Central memory CD8-positive, alpha-beta T cell (primary cell): Measurements from ENCODE around the gene PRRX1.

Source experiments
- ATAC-seq: fragments of 150-1000 bp; cut with Tn5 transposase; replicated peaks from 2 replicates; pipeline ENCODE4 v1.10.0; 2022; ENCODE audit warnings: mild to moderate bottlenecking, moderate FRiP score, moderate number of reproducible peaks; ENCODE audit not compliant: poor library complexity, severe bottlenecking; ENCODE audit errors: extremely low read depth
- DNase-seq, 2 donors: peaks; one replicate each; pipeline ENCODE4 v3.0.0; 2021; ENCODE audit warnings: low spot score in 2 of 2
- H3K27ac Mint-ChIP-seq: one replicate; pipeline ENCODE4 v1.8.0; 2022; ENCODE audit warnings: low read depth, mild to moderate bottlenecking, moderate library complexity, mixed read lengths
- H3K27me3 Mint-ChIP-seq: one replicate; pipeline ENCODE4 v1.8.0; 2022; ENCODE audit warnings: mixed read lengths
- H3K36me3 Mint-ChIP-seq: one replicate; pipeline ENCODE4 v1.8.0; 2022; ENCODE audit warnings: mild to moderate bottlenecking, moderate library complexity, mixed read lengths; ENCODE audit not compliant: insufficient read depth
- H3K4me1 Mint-ChIP-seq: one replicate; pipeline ENCODE4 v1.8.0; 2022; ENCODE audit warnings: mixed read lengths
- H3K4me3 Mint-ChIP-seq: one replicate; pipeline ENCODE4 v1.8.0; 2022; ENCODE audit warnings: mild to moderate bottlenecking, moderate library complexity, mixed read lengths
- H3K9me3 Mint-ChIP-seq: one replicate; pipeline ENCODE4 v1.8.0; 2022; ENCODE audit warnings: mixed read lengths

PRRX1 gene

GRCh38 chr1:170669107-170669445 lies 5.1 kb downstream of the PRRX1 start:
- no peaks in the 10 kb centered on the region for H3K36me3 Mint-ChIP-seq
- ATAC-seq (no peak), DNase-seq (no peak)
- H3K27me3 Mint-ChIP-seq = peaks cover 95% of the 10 kb centered on the region
- no peaks in the 10 kb centered on the region for H3K9me3 Mint-ChIP-seq
- peaks cover 18% of the 10 kb centered on the region for H3K4me1 Mint-ChIP-seq
- H3K4me3 Mint-ChIP-seq = no peak overlapping the region
- H3K27ac Mint-ChIP-seq = no peak overlapping the region

DNA sequence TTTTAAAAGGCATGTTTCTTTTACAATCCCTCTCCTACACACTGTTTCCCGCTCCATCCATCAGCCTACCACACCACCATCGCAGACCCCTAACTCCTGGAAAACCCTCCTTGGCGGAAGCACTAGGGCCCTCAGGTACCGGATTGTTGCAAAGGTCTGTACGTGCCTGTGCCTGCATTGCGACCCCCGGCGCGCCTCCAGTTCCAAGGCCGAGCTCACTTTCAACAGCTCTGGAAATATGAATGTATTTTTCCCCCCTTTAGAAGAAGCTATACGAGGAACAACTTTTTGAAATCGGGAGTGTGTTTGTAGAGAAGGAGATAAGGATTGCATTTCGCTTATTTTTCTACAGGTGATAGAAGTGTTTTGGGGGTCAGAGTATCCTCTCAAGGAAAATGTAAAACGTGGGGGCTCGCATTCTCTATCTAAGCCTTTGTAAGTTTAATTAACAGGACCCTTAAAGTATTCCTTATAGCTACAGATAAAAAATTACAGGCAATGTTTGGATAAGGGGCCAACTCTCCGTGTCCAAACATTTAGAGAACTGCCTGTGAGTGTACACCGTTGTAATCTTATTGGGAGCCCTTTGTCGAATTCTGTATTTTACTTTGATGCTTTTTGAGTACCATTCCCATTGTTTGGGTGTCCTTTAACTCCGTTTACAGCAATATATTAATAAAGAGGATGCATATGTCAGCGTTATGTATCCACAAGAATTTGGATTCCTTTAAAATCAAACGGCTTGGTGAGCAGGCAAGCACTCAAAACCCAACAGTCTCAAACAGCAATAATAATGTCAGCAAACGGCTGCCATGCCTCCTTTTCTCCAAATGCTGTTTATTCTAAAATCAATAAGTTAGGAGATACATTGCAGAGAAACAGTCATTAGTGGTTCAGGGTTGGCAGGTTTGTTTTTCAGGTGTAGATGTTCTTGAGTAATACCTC lies 5.9 kb downstream of the PRRX1 start:
- Mint-ChIP-seq H3K36me3 (no peaks in the 10 kb centered on the region), H3K27me3 (peaks cover 95% of the 10 kb centered on the region), H3K9me3 (no peaks in the 10 kb centered on the region), H3K27ac (no peak overlapping the region), H3K4me1 (peaks cover 14% of the 10 kb centered on the region), H3K4me3 (no peak overlapping the region)
- DNase-seq (no peak), ATAC-seq (no peak)

DNA sequence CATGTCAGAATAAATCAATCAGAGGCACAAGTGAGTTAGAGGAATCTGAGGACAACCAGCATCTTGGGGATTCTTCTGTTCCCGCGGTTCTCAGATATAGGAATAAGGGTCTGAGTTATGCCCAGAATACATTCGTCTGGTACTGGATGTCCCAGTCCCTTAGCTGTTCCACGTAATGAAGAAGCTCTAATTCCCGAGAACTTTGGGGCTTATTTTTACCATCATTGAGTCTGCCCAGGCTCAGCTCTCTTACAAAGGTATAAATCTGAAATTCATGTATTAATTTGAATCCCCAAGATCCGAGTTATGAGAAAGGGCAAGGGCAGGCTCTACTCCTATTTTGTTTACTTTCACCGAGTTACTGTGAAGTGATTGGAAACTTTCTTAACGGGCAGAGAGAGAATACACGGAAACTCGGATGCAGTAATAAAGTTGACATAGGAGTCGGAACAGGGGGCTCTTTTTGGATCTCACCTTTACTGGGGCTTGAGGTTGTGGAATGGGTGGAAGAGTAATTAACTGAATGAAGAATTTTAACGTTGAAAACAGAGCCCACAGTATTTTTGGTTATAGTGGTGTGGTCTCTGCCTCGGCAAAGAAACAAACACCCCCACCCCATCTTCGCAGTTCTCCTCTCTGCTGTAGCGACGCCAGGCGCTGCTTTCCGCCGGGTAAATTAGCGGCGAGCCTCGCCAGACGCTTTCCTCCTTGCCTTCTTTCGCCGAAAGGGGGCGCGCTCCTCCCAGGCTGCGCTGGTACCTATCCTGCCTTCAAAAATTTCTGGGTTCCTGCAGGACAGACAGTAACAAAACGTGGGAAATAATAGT lies 7.1 kb downstream of the PRRX1 start:
- no peak overlapping the region for H3K27ac Mint-ChIP-seq
- no peak for ATAC-seq
- peaks cover 14% of the 10 kb centered on the region for H3K4me1 Mint-ChIP-seq
- no peak for DNase-seq
- no peak overlapping the region for H3K4me3 Mint-ChIP-seq
- peaks cover 89% of the 10 kb centered on the region for H3K27me3 Mint-ChIP-seq
- no peaks in the 10 kb centered on the region for H3K36me3 Mint-ChIP-seq
- no peaks in the 10 kb centered on the region for H3K9me3 Mint-ChIP-seq

DNA sequence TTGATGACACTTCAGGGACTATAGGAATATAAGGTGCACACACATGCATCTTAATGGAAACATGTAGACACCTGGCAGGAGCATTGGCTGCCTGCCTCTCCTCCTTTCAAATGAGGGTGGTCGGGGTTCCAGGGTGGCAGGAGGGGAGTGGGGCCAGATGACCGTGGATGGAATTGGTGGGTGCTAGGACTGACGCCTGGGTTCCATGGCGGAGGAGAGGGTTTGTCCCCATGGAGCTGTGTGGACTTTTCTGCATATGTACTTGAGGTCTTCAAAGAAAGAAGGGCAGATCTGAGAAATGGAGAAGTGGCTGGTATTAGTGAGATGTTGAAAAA lies 7.7 kb downstream of the PRRX1 start:
- Mint-ChIP-seq H3K4me3 (no peak overlapping the region), H3K36me3 (no peaks in the 10 kb centered on the region), H3K27me3 (peaks cover 89% of the 10 kb centered on the region), H3K9me3 (no peaks in the 10 kb centered on the region), H3K27ac (no peak overlapping the region), H3K4me1 (peaks cover 10% of the 10 kb centered on the region)
- ATAC-seq (no peak), DNase-seq (no peak)

DNA sequence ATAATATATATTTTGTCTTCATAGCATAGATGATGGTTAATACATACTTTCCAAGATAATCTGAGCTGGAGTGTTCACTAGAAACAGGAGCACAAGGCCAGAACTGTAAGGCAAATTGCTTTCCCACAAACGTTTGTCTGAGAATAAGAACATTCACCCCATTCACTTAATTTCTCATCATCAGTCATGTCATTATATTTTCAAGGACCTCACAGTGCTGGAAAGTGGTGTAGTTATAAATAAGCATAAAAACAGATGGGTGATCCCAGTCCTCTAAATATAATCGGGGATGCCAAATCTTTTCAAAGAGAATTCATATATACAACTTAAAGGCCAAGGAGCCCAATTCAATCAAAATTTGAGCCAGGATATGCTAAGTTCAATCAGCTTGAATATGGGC lies 8.4 kb downstream of the PRRX1 start:
- H3K4me1 Mint-ChIP-seq = peaks cover 9% of the 10 kb centered on the region
- DNase-seq = no peak
- H3K27me3 Mint-ChIP-seq = peaks cover 84% of the 10 kb centered on the region
- H3K36me3 Mint-ChIP-seq = no peaks in the 10 kb centered on the region
- H3K27ac Mint-ChIP-seq = no peak overlapping the region
- no peaks in the 10 kb centered on the region for H3K9me3 Mint-ChIP-seq
- H3K4me3 Mint-ChIP-seq = no peak overlapping the region
- no peak for ATAC-seq

DNA sequence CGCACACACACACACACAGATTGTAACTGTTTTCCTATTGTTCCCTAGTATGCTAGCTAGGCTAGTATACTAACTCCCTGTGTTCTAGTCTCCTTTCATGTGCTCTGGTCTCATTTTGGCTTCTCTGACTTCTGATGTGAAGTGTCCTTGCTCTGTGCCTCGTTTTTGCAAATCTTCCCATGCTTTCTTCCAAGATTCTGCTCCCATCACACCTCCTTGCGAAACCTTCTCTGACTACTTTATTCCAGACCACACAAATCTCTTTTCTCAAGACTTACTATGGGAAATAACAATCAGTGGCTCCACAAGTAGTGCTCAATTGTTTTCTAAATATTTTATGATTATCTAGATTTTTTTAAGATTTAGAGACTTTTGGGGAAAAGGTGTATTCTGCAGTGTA lies 10.3 kb downstream of the PRRX1 start:
- Mint-ChIP-seq H3K4me3 (no peak overlapping the region), H3K27ac (no peak overlapping the region), H3K27me3 (peaks cover 84% of the 10 kb centered on the region), H3K4me1 (no peaks in the 10 kb centered on the region), H3K9me3 (no peaks in the 10 kb centered on the region), H3K36me3 (no peaks in the 10 kb centered on the region)
- ATAC-seq (no peak), DNase-seq (no peak)

GRCh38 chr1:170674986-170675385 lies 11.1 kb downstream of the PRRX1 start:
- DNase-seq (no peak), ATAC-seq (no peak)
- Mint-ChIP-seq H3K4me3 (no peak overlapping the region), H3K27ac (no peak overlapping the region), H3K9me3 (no peaks in the 10 kb centered on the region), H3K36me3 (no peaks in the 10 kb centered on the region), H3K27me3 (peaks cover 78% of the 10 kb centered on the region), H3K4me1 (no peaks in the 10 kb centered on the region)

GRCh38 chr1:170675865-170676264 lies 11.9 kb downstream of the PRRX1 start:
- no peaks in the 10 kb centered on the region for H3K9me3 Mint-ChIP-seq
- no peak for DNase-seq
- no peaks in the 10 kb centered on the region for H3K4me1 Mint-ChIP-seq
- H3K27ac Mint-ChIP-seq = no peak overlapping the region
- H3K27me3 Mint-ChIP-seq = peaks cover 78% of the 10 kb centered on the region
- no peak overlapping the region for H3K4me3 Mint-ChIP-seq
- no peak for ATAC-seq
- no peaks in the 10 kb centered on the region for H3K36me3 Mint-ChIP-seq

- no peaks in the 10 kb centered on the region for H3K4me1 Mint-ChIP-seq
- ATAC-seq = no peak
- no peaks in the 10 kb centered on the region for H3K9me3 Mint-ChIP-seq
- no peak for DNase-seq
- peaks cover 78% of the 10 kb centered on the region for H3K27me3 Mint-ChIP-seq
- H3K4me3 Mint-ChIP-seq = no peak overlapping the region
- no peaks in the 10 kb centered on the region for H3K36me3 Mint-ChIP-seq
- H3K27ac Mint-ChIP-seq = no peak overlapping the region
Observed at GRCh38 chr1:170676628-170677027, 12.7 kb downstream of the PRRX1 start.

- H3K36me3 Mint-ChIP-seq = no peaks in the 10 kb centered on the region
- H3K9me3 Mint-ChIP-seq = no peaks in the 10 kb centered on the region
- H3K27ac Mint-ChIP-seq = no peak overlapping the region
- H3K4me1 Mint-ChIP-seq = no peaks in the 10 kb centered on the region
- no peak overlapping the region for H3K4me3 Mint-ChIP-seq
- H3K27me3 Mint-ChIP-seq = peaks cover 82% of the 10 kb centered on the region
- ATAC-seq = no peak
- no peak for DNase-seq
Observed at GRCh38 chr1:170678027-170678600, 14.2 kb downstream of the PRRX1 start.

GRCh38 chr1:170680428-170680827 lies 16.5 kb downstream of the PRRX1 start:
- no peak for DNase-seq
- H3K4me3 Mint-ChIP-seq = no peak overlapping the region
- H3K9me3 Mint-ChIP-seq = no peaks in the 10 kb centered on the region
- H3K27me3 Mint-ChIP-seq = peaks cover 83% of the 10 kb centered on the region
- H3K36me3 Mint-ChIP-seq = no peaks in the 10 kb centered on the region
- H3K27ac Mint-ChIP-seq = no peak overlapping the region
- no peak for ATAC-seq
- no peaks in the 10 kb centered on the region for H3K4me1 Mint-ChIP-seq

GRCh38 chr1:170682169-170682568 lies 18.2 kb downstream of the PRRX1 start:
- no peak overlapping the region for H3K4me3 Mint-ChIP-seq
- H3K27ac Mint-ChIP-seq = no peak overlapping the region
- H3K27me3 Mint-ChIP-seq = peaks cover 89% of the 10 kb centered on the region

GRCh38 chr1:170682809-170683208 lies 18.9 kb downstream of the PRRX1 start:
- no peaks in the 10 kb centered on the region for H3K36me3 Mint-ChIP-seq
- peaks cover 91% of the 10 kb centered on the region for H3K27me3 Mint-ChIP-seq
- no peaks in the 10 kb centered on the region for H3K9me3 Mint-ChIP-seq
- no peak overlapping the region for H3K27ac Mint-ChIP-seq
- H3K4me1 Mint-ChIP-seq = no peaks in the 10 kb centered on the region
- H3K4me3 Mint-ChIP-seq = no peak overlapping the region
- no peak for ATAC-seq
- DNase-seq = no peak

More at GRCh38 chr1:170682169-170682568, 18.2 kb downstream of the PRRX1 start:
- DNase-seq = no peak
- Mint-ChIP-seq H3K9me3 (no peaks in the 10 kb centered on the region), H3K4me1 (no peaks in the 10 kb centered on the region), H3K36me3 (no peaks in the 10 kb centered on the region)
- no peak for ATAC-seq
